Prostate gland (tissue), 2 donors: ENCODE measurements around the gene TEX9.

Experiments used
- CTCF ChIP-seq, 4 experiments: fragments of 200-600 bp in 2 of 4; fragments of 450-650 bp in 2 of 4; sonication (generic) in 2 of 4; IDR thresholded peaks; 1 replicate in 3 of 4; 2 replicates in 1 of 4; pipeline ENCODE4 v1.5.1; 2016 to 2019; ENCODE audit warnings: antibody characterized with exemption in 4 of 4, mild to moderate bottlenecking in 2 of 4, moderate library complexity in 2 of 4
- POLR2A ChIP-seq: fragments of 450-650 bp; IDR thresholded peaks from one replicate; pipeline ENCODE4 v1.6.1; 2016; ENCODE audit warnings: antibody characterized with exemption, mild to moderate bottlenecking

DNA sequence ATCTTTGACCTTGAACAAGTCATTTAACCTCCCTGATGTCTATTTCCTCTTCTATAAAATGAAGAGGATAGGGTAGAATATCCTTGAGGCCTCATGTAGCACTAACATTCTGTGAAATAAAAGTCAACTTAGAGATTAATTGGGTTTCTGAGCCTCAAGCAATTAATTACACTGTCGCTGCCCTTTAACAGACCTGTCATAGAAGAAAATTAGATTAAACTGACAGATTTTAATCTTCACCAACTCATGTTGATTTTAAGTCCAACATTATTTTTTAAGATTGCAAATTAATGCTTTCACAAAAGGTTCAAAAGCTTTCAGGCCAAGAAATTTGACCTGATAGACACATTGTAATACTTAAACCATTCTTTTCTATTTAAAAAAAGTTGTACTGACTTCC, 107.8 kb downstream of the TEX9 start:
- TF ChIP-seq POLR2A = no peak
- TF ChIP-seq CTCF (IDR thresholded peaks at IDR 0.05) = no peak
